Pancreas (tissue), 10 donors: ENCODE measurements around the gene INPP5J. TPM values are rescaled to one million over a fixed set of nuclear protein-coding genes. Genes with fewer than 3 reads are reported as not detected.
"Not testable (repeated sequence)": the region's sequence is repeated elsewhere in the genome, so short reads cannot be mapped to it uniquely, and the experiment has no call there.

Experiments
- ATAC-seq, 4 donors: fragments of 200-7000 bp; cut with Tn5 transposase; one replicate each; pipeline versions ENCODE4 v1.8.0 to v1.9.1; 2020; ENCODE audit warnings: mild to moderate bottlenecking in 4 of 4, moderate library complexity in 4 of 4
- DNase-seq, 6 donors: peaks; one replicate each; pipeline ENCODE4 v3.0.0-alpha.2; 2020
- FAIRE-seq: peaks from 2 replicates; lab custom pipeline; 2012; peaks lifted over from hg19 to GRCh38; lab: Jason Lieb, UNC
- H3K27ac ChIP-seq, 4 donors: fragments of 200-600 bp; sonication (generic); 1 replicate in 3 of 4; 2 replicates in 1 of 4; pipeline versions ENCODE4 v1.5.0 to v1.8.0; 2020
- H3K27me3 ChIP-seq, 4 donors: fragments of 200-600 bp; one replicate each; pipeline ENCODE4 v1.8.0; 2021
- H3K36me3 ChIP-seq, 3 donors: fragments of 200-600 bp; sonication (generic) in 1 of 3; one replicate each; pipeline versions ENCODE4 v1.5.0 to v1.8.0; 2020 to 2021
- H3K4me1 ChIP-seq, 3 donors: fragments of 200-600 bp; one replicate each; pipeline ENCODE4 v1.8.0; 2021
- H3K4me3 ChIP-seq, 4 donors: fragments of 200-600 bp; sonication (generic) in 2 of 4; one replicate each; pipeline versions ENCODE4 v1.5.0 to v1.8.0; 2020 to 2021
- H3K9me3 ChIP-seq, 4 donors: fragments of 200-600 bp; one replicate each; pipeline ENCODE4 v1.8.0; 2021
- CTCF ChIP-seq, 4 donors: fragments of 200-600 bp; sonication (generic) in 3 of 4; IDR thresholded peaks; one replicate each; pipeline versions ENCODE4 v1.5.0 to v1.8.0; 2021; ENCODE audit warnings: antibody characterized with exemption in 4 of 4
- WGBS, 2 donors: extraction: QIAGEN DNeasy Blood & Tissue Kit; methylation state at CpG; one replicate each; pipeline ENCODE4 v1.1.7; 2013; 5-methylcytosine and 5-hydroxymethylcytosine counted together
- intact Hi-C, 3 donors: fragments of 100-400 bp; cut with DNase I; formaldehyde crosslinking; loops; one replicate each; pipeline versions ENCODE4 v1.11.1 to v1.14.2; 2022
- polyA plus RNA-seq, 2 donors: library from polyadenylated mRNA; stranded (reverse); fragments of 200-250 nt; gene quantifications; one replicate each; pipeline ENCODE4 v1.2.3, GENCODE V29; 2013
- total RNA-seq, 6 donors: library from RNA; stranded (reverse); fragmentation: NEBNext Ultra II Directional in 4 of 6; extraction: Animal tissue kit (Norgen Biotek cat#: 25700) in 4 of 6; gene quantifications; one replicate each; pipeline versions ENCODE4 v1.2.1 to v1.2.4, GENCODE V29; 2021 to 2023
- donor health status: healthy with polysubstance abuse.
- donor health status: DM: no; HTN: no; CAD: no; lungs with moderate emphysema.
- donor health status: DM: no; HTN: no; CAD: no.
- donor health status: control.
- donor health status: control.
- donor health status: Bipolar disorder and iron deficiency.
- donor health status: DM: yes; HTN: yes; CAD: no.
- donor health status: DM: no; HTN: no; CAD: no.
- donor health status: DM: no; HTN: no; CAD: no.
- donor health status: DM: yes; HTN: yes; CAD: no.

Gene INPP5J
- total and polyA plus RNA-seq, 8 donors, result 4.5 to 25.0 (median 10.3) TPM

- H3K4me3 ChIP-seq, result no peak overlapping the region
- FAIRE-seq, result no peak
- peaks cover 4 to 80% (median 28%) of the 10 kb centered on the region in 3 donors for H3K36me3 ChIP-seq
- no peaks in the 10 kb centered on the region for H3K4me1 ChIP-seq
- TF ChIP-seq CTCF (IDR thresholded peaks at IDR 0.05), result no peak
- ATAC-seq, result no peak
- H3K27ac ChIP-seq, result no peak overlapping the region
- no peak for DNase-seq
- intact Hi-C loops, result no loop called here
- WGBS, 2 donors, result 92 to 95% methylated on average over 3 of the region's 3 CpGs
- H3K27me3 ChIP-seq, result no peaks in the 10 kb centered on the region
- no peaks in the 10 kb centered on the region for H3K9me3 ChIP-seq
Observed at GRCh38 chr22:31095637-31096249, 27.0 kb upstream of the INPP5J start.

DNA sequence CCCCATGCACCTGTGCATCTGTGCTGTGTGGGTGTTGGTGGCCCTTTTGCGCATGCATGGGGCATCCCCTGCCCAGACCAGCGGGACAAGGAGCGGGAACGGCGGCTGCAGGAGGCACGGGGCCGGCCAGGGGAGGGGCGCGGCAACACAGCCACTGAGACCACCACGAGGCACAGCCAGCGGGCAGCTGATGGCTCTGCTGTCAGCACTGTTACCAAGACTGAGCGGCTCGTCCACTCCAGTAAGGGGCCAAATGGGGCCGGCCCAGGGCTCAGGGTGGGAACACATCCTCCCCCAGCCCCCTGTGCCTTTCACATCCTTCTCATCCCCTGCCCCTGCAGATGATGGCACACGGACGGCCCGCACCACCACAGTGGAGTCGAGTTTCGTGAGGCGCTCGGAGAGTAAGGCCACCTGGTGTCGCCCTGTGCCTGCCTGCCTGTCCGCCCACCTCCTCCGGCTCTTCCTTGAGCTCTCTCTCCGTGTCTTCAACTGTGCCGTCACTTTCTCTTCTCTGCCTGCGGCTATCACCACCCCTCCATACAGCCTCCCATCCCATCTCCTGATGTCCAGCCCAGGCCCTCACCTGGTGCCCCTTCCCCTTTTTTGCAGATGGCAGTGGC, 26.0 kb upstream of the INPP5J start:
- Histone ChIP-seq H3K27ac (no peak overlapping the region), H3K4me3 (no peak overlapping the region), H3K36me3 (peaks cover 0 to 76% (median 18%) of the 10 kb centered on the region in 3 donors), H3K9me3 (no peaks in the 10 kb centered on the region), H3K4me1 (no peaks in the 10 kb centered on the region), H3K27me3 (no peaks in the 10 kb centered on the region)
- ATAC-seq, result no peak
- no peak for FAIRE-seq
- TF ChIP-seq CTCF (IDR thresholded peaks at IDR 0.05), result no peak
- intact Hi-C loops, result no loop called here
- WGBS, 2 donors, result 93% methylated on average over 22 to 27 of the region's 27 CpGs
- peak in 2 of 6 donors; percentile 21 to 71 for DNase-seq

DNA sequence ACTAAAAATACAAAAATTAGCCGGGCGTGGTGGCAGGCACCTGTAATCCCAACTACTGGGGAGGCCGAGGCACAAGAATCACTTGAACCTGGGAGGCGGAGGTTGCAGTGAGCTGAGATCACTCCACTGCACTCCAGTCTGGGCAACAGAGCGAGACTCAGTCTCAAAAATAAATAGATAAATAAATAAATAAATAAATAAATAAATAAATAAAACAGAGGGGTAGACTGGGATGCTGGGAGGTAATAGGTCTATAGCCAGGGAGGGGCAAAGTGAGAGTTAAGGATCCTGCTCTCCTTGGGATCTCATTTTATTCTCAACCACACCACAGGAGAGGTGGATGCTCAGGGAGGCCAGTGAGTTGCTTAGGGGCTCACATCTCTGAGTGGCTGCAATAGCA, 25.2 kb upstream of the INPP5J start:
- FAIRE-seq, H3K4me3 ChIP-seq, H3K4me1 ChIP-seq, DNase-seq, ATAC-seq, H3K27me3 ChIP-seq, H3K9me3 ChIP-seq, H3K27ac ChIP-seq, intact Hi-C loops: not testable (repeated sequence)
- H3K36me3 ChIP-seq, result peaks cover 0 to 68% (median 17%) of the 10 kb centered on the region in 3 donors
- WGBS, 2 donors, result 98 to 99% methylated on average over 5 of the region's 5 CpGs

DNA sequence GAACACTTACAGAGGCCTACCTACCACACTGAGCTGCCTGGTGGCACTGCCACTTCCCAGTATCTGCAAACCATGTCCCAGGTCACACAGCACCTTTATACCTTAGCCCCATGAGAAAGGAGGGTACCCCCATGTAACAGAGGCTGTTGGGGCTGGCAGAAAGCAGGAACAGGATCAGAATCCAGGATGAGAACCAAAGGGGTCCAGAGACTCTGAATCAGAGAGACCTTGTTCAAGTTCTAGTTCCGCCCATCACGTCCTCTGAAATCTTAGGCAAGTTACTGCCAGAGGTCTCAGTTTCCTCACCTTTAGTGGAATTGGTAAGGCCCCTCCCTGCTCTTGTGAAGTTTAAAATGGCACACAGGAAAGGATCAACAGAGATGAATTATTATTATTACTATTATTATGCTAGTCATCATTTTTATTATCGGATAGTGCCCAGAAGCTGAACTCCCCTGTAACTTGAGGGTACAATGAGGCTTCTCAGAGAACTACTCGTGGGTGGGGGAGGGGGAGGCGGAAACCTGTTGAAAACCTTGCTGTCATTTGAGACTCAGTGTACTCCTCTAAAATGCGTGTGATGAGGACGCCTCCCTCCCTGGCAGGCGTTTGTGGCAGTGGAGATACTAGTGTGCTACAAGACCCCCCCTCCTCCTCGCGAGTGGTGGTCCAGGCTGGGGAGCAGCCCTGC, 24.7 kb upstream of the INPP5J start:
- WGBS, 2 donors, result 90 to 92% methylated on average over 10 of the region's 10 CpGs
- no peaks in the 10 kb centered on the region for H3K27me3 ChIP-seq
- no peak overlapping the region for H3K4me3 ChIP-seq
- DNase-seq (no peak), FAIRE-seq (no peak), ATAC-seq (no peak)
- intact Hi-C loops, result no loop called here
- H3K27ac ChIP-seq, result no peak overlapping the region
- H3K9me3 ChIP-seq, result no peaks in the 10 kb centered on the region
- H3K36me3 ChIP-seq, result peaks cover 0 to 62% (median 17%) of the 10 kb centered on the region in 3 donors
- TF ChIP-seq CTCF (IDR thresholded peaks at IDR 0.05), result no peak
- H3K4me1 ChIP-seq, result no peaks in the 10 kb centered on the region

DNA sequence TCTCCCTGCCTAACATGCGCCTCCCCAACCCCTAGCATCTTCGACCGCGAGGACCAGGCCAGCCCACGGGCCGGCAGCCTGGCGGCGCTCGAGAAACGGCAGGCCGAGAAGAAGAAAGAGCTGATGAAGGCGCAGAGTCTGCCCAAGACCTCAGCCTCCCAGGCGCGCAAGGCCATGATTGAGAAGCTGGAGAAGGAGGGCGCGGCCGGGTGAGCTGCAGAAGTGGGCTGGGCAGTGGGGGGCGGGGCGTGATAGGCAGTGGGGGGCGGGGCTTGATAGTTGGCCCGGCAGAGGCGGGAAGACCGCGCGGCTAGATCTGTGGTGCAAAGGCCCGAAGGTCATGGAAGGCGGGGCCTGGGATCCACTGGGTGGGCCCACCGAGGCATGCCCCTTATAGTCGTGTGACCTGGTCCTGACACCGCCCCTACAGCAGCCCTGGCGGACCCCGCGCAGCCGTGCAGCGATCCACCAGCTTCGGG, 24.1 kb upstream of the INPP5J start:
- H3K4me1 ChIP-seq, result no peaks in the 10 kb centered on the region
- H3K4me3 ChIP-seq, result no peak overlapping the region
- no peaks in the 10 kb centered on the region for H3K27me3 ChIP-seq
- H3K36me3 ChIP-seq, result peaks cover 0 to 62% (median 17%) of the 10 kb centered on the region in 3 donors
- WGBS, 2 donors, result 85 to 90% methylated on average over 26 to 36 of the region's 36 CpGs
- ATAC-seq (peak in 1 of 4 donors; percentile 7), DNase-seq (peak in 3 of 6 donors; percentile 17 to 75 (median 41)), FAIRE-seq (no peak)
- no peaks in the 10 kb centered on the region for H3K9me3 ChIP-seq
- intact Hi-C loops, result no loop called here
- H3K27ac ChIP-seq, result no peak overlapping the region
- TF ChIP-seq CTCF (IDR thresholded peaks at IDR 0.05), result no peak
